GM19397 (cell line): Measurements from ENCODE around the gene MFN2.
A peak's percentile ranks its signal among the peaks of the same experiment; 100 is the strongest.

Experiments used
- ATAC-seq: cut with Tn5 transposase; IDR thresholded peaks from one replicate; pipeline ENCODE4 v1.9.1; 2021; ENCODE audit warnings: mild to moderate bottlenecking, moderate library complexity; ENCODE audit not compliant: unreplicated experiment

The MFN2 gene

DNA sequence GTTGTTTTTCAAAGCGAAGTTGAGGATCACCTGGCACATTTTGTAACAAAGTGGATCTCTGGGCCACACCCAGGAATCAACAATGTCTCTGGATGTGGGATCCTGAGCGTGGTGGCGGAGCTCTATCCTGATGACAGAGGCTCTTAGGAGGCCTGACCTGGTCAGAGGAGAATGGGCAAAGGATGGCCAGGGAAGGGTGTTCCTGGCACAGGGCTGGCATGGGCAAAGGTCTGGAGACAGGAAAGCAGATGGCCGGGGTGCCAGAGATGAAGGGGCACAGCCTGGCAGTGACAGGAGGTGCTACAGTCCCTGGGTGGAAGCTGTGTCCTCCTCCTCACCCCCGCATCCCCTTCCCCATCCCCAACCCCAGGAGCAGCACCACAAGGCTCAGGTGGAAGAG is 20.0 kb upstream of the MFN2 start:
- no peak for ATAC-seq

DNA sequence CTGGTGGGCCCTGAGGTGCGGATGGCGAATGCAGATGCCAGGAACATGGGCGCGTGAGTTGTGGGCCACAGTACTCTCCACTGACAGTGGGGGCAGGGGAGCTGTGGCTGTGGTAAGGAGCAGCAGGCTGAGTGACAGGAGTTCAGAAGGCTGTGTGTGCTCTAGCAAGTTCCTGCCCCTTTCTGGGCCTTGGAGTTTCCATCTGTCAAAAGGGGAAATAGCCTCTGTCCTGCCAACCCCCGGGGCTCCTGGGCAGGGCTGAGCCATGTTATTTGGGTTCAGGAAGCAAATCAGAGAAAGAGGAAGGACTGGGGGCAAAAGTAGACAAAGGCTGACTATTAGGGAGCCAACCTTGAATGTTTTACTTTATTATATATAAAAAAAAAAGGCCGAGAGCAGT is 19.5 kb upstream of the MFN2 start:
- ATAC-seq = no peak

DNA sequence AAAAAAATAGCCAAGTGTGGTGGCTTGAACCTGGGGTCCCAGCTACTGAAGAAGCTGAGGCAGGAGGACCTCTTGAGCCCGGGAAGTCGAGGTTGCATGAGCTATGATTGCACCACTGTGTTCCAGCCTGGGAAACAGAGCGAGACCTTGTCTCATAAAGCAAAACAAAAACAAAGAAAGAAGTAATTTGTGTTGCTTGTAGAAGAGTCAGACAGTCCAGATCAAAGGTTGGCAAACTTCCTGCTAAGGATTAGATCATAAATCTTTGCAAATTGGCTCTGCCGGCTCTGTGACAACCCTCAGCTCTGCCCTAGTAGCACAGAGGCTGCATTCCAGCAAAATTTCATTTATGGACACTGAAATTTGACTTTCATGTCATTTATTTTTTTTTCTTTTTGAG is 19.0 kb upstream of the MFN2 start:
- no peak for ATAC-seq

DNA sequence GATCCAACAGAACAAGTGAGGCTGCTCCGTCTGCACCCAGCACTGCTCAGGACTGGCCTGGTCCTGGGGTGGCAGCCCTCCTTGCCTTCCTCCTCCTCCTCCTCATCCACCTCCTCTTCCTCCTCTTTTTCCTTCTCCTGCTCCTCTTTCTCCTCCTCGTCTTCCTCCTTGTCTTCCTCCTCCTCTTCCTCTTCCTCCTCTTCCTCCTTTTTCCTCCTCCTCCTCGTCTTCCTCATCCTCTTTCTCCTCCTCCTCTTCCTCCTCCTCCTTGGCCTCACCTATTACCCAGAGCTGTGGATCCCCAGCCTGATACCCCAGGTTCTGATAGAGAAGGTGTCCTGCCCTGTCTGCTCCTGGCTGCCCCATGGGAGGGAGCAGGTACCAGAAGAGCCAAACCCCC is 16.6 kb upstream of the MFN2 start:
- ATAC-seq = no peak

DNA sequence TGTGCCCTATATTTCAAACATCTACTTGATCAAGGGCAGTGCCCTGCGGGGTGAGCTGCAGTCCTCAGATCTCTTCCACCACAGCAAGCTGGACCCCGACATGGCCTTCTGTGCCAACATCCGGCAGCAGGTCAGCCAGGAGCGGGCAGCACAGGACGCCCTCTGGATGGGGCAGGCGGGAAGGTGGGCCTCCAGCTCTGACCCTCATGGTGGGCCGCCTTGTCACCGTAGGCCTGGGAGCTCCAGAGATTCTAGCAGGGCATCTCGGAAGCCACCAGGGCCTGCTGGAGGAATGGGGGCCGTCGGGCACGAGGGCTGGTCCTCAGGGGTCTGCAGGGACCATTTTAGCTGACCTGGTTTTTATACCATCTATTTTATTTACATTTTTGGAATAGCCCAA is 15.6 kb upstream of the MFN2 start:
- ATAC-seq = no peak

DNA sequence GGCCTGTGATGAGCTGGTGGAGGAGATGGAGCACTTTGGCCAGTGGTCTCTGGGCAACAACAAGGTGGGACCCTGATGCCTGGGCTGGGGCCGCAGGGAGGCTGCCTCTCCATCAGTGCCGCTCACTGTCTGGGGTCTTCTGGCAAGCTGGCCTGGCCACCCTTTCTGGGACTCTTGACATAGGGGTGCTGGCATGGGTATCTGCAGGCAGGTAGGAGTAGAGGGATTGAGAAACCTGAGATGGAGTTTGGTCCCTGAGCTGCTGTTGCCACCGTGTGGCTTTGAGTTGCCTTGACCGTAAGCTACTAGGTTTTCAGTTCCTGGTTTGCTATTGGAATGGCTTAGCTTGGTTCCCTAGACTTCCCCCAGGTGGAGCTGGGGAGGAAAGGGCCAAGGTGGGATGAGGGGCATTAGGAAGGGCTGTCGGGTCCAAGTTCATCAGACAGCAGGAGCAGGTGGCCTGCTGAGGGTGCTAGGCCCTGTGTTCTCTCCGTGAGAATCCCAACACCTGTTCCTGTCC is 13.2 kb upstream of the MFN2 start:
- ATAC-seq = no peak

DNA sequence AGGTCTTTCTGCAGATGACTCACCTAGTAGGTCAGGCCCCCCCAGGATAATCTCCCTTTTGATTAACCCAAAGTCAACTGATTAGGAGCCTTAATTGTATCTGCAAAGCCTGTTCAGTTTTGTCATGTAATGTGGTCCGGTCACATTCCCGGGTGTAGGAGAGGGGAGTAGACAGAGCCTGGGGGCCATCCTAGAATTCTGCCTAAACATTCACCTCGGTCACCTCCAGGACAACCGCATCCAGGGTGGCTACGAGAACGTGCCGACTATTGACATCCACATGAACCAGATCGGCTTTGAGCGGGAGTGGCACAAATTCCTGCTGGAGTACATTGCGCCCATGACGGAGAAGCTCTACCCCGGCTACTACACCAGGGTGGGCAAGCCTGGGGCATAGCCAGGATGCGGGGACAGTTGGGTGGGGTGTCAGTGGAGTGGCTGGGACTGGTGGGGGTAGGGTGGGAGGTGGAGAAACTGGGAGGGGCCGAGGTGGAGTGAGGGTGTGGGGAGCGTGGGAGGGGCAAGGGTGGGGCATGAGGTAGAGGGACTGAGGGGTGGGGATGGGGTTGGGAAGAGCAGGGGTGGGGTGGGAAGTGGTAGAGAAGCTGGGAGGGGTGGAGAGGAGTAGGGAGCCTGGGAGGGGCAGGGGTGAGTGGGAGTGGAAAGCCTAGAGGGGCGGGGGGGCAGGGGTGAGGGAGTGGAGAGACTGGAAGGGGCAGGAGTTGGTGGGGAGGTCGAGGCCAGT is 9.6 kb upstream of the MFN2 start:
- ATAC-seq = no peak

DNA sequence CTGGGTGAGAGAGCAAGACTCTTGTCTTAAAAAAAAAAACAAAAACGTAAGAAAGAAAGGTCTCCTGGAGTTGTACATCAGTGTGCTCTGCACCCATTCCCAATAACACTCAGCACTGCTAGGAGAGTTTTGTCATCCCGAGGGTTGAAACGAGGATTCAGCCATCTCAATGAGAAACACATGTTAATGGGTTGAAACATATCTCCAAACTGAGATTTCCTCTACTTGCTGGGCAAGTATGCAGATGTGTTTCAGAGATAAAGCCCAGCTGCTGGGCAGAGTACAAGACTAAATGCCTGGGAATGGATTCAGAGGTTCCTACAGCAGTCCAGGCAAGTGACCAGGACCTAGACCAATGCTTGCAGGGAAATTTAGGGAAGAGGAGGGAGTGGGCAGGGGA is 2.6 kb upstream of the MFN2 start:
- no peak for ATAC-seq

DNA sequence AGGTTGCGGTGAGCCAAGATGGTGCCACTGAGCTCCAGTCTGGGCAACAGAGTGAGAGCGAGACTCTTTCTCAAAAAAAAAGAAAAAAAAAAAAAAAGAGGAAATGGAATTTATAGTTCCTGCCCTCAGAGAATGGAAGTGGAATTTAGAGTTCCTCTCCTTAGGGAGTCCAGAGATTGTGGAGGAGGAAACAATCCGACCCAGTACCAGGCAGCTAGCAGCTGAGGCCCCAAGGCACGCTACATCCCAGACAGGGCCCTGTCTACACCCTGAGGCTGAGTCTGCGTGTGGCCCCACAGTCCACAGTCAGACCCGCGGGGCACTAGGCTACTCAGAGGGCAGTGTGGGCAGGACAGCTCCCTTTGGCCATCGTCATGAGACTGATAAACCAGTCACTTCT is 1.9 kb upstream of the MFN2 start:
- no peak for ATAC-seq

DNA sequence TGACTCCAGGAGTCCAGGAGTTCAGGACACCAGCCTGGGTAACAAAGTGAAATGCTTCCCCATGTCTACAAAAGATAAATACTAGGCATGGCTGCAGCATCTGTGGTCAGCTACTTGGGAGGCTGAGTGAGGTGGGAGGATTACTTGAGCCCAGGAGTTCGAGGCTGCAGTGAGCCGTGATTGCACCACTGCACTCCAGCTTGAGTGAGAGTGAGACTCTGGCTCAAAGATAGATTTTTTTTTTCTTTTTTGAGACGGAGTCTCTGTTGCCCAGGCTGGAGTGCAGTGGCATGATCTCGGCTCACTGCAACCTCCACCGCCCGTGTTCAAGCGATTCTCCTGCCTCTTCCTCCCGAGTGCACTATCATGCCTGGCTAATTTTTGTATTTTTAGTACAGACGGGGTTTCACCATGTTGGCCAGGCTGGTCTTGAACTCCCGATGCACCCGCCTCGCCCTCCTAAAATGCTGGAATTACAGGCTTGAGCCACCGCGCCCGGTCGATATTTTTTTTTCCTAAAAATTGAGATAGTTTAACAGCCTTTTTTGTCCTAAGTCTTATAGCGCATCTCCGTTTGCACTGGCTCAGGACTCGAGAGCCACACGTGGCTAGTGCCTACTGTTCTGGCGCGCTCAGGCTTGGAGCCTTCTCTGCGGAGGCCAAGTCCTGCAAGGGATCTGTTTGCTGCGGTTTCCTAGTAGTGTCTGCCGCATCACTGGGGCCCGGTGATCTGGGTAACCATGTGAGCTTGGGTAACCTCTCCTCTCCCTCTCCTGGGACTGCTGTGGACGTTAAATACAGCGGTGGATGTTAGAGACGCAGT is 1.0 kb upstream of the MFN2 start:
- ATAC-seq = no peak

DNA sequence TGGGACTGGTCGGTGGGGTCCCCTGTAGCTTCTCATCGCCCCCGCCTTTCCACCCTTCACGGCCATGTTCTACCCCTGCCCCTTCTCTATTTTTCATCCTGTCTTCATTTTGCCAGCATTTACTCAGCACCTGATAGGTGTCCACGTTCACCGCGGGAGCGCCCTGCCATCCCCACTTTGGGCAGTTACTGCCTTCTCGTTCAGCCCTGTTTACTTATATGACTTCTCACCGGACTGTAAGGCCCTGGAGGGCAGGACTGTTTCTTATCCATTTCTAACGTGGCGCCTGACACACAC is 380 bp downstream of the MFN2 start:
- peak; percentile 1 for ATAC-seq

DNA sequence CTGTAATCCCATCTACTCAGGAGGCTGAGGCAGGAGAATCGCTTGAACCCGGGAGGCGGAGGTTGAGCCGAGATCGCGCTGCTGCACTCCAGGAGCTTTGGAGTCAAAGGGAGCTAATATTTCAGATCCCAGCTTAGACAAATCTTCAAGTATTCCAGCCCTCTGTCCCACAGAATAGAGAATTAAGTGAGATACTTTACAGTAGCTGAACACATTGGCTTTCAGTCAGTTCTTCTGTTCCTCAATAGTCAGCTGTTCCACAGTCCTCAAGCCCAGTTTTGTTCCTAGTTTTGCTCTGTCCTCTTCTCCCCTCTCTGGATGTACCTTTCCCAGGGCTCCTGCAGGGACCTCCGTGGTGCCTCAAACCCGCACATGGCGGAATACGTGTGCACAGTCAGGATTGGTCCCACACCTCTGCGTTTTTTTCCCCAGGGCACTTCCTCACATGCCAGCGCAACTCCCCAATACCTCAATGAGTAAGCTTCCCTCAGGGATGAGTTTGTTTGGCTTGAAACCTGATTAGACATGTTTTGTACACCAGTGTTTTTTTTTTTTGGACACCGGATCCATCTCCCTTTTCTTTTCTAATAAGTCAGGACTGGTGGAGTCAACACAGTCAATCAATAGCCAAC is 1.2 kb downstream of the MFN2 start:
- ATAC-seq = no peak

DNA sequence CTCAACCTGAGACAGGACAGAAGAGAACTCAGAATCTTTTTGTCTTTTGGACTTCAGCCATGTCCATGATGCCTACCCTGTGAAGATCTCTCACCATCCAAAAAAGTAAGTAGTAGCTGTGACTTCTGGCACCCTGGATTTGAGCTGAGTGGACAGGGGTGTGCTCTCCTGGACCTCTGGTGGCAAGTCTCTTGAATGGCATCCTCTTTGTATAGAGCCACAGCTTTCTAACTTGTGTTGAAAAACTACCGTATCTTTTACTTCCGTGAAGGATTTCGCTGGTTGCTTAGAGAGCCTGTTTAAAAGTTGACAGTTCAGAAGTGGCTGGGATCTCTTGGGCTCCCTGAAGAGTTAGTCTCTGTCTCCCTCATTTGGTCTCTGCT is 1.8 kb downstream of the MFN2 start:
- ATAC-seq = no peak

DNA sequence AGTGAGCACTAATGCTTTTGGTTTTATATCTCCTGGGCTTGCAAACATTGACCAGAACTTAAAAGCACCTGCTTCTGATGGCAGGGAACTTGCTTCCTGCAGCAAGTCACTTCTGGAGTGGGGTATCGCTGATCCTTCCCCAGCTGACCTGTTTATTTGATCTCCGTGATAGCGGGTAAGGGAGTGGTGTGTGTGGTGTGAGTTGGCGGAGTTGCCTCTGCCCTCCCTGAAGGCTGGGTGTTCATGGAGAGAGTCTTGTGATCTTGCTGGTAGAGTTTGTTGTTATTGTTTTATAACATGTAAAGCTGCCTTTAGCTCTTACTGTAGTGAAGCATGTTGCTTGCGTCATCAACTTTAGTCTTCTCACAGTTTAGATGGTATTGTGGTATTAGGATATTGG is 3.9 kb downstream of the MFN2 start:
- ATAC-seq = no peak

DNA sequence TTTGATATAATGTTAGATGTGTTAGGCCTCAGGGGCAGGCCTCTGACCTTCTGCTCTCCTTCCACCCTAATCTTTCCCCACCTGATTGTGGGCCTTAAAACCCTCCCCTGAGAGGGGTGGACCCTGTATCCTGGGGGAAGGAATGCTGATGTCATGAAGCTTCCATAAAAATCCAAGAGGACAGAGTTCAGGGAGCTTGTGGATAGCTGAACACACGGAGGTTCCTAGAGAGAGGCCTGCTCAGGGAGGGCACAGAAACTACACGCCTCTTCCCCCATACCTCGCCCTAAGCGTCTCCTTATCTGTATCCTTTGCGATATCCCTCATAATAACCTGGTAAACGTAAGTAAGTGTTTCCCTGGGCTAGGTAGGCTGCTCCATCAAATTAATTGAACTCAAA is 4.3 kb downstream of the MFN2 start:
- no peak for ATAC-seq

DNA sequence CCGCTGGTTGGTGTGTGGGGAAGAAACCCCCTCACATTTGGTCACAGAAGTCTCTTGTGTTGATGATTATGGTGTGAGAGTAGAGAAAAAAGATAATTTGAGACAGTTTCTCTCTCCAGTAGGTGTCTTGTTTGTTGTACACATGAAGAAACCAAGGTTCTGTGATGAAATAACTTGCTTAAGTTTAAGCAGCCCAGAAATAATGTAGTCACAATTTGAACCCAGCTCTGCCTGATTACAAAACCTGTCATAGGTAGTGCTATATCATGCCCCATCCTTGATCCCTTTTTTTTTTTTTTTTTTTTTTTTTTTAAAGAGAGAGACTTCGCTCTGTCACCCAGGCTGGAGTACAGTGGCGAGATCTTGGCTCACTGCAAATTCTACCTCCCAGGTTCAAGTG is 4.9 kb downstream of the MFN2 start:
- ATAC-seq = no peak

DNA sequence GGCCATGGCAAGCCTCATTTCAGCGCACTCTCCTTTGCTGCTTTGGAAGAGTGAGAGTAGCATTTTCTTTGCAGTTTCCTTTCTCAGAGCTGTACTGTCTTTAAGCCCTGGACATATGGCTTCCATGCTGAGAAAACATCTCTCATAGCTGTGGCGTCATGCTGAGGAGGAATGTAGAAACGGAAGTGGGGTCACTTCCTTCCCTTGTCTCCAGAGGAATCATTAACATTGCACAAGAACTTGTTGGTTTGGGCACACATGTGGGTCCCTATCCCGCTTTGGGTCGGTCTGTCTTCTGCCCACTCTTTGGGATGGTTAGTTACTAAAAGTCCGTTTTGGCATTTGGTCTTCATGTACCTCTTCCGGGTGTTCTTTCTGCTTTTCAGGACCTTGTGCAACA is 5.6 kb downstream of the MFN2 start:
- no peak for ATAC-seq

DNA sequence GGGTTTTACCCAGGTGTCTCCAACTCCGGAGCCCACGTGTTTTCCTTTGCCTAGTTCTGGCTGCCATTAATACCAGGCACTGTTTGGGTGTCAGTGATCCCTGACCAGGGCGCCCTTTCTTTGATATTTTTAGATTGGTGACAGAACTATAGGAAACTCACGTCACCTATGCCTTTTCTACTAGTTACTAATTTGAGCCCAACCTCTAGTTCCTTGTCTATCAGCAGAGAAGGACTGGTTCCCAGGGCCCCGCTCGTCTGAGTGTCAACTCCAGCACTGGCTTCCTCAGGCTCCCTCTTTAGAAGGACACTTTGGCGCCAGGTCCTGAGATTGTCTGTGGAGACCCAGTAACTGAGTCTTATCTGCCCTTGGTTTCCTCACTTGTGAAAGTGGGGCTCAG is 9.4 kb downstream of the MFN2 start:
- ATAC-seq = no peak

DNA sequence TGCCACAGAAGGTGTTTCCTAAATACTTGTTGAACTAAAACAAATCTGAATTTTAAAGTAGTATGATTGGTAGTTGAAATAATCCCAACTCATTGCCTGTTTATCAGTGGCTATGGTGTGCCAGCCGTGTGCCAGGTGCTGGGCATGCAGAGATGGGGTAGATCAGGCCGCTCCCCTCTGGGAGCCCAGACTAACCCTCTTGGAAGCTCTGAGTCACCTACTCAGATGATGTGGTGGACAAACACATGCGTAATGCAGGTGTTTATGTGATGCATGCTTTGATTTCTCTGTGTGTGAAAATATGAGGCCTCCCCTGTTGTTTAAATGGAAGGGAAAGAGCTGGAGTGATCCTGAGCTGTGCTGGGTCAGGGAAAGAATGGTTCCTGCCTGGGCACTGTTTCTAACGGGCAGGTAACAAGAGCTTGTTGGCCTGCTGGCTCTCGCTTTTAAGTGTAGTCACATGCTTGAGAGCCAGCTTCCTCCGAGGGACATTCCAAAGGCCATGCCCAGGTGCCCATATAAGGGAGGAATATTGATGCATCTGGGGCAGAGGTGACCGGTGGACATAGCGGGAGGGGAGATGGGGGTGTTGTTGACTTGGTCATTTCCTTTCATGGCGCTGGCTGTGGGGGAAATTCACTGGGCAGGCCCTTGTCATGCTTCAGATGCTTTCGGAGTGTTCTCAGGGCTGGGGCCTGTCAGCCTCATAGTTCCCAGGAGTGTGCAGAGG is 10.2 kb downstream of the MFN2 start:
- no peak for ATAC-seq

DNA sequence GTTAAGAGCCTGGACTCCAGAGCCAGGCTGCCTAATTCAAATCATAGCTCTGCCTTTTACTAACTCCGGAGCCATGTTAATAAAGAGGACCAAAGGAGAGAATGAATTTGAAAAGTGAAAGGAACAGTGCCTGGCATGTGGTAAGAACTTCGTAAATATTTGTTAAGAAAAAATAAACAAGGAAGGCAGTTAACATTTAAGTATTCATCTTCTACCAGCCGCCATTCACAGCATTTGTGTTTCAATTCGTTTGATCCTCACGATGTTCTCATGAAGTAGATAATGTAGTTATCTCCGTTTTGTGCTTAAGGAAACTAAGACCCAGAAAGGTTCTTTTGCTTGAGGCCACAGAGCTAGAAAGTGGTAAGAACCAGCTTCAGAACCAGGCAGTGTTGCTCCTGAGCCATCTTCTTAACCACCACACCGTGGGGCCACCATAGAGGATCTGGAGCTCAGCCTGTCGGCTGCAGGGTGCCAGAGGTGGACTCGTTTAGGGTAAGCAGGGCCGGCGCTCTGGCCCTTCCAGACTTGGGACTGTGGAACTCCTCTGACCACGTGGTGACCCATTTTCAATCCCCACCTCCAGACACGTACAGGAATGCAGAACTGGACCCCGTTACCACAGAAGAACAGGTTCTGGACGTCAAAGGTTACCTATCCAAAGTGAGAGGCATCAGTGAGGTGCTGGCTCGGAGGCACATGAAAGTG is 11.9 kb downstream of the MFN2 start:
- no peak for ATAC-seq
